Suprapubic skin (tissue), 4 donors: ENCODE results near the gene DSP. TPM values are rescaled to one million over a fixed set of nuclear protein-coding genes. Genes with fewer than 3 reads are reported as not detected.

Experiments used
- DNase-seq, 2 donors: peaks; one replicate each; pipeline ENCODE4 v3.0.0-alpha.2; 2019; ENCODE audit warnings: low spot score in 2 of 2
- H3K27ac ChIP-seq: fragments of 200-600 bp; sonication (generic); one replicate; pipeline ENCODE4 v1.5.1; 2019
- H3K27me3 ChIP-seq: fragments of 200-600 bp; sonication (generic); one replicate; pipeline ENCODE4 v1.5.1; 2019
- H3K36me3 ChIP-seq: fragments of 200-600 bp; sonication (generic); one replicate; pipeline ENCODE4 v1.5.1; 2019
- H3K4me1 ChIP-seq: fragments of 200-600 bp; sonication (generic); one replicate; pipeline ENCODE4 v1.5.1; 2019
- H3K4me3 ChIP-seq: fragments of 200-600 bp; sonication (generic); one replicate; pipeline ENCODE4 v1.5.1; 2019; ENCODE audit warnings: mild to moderate bottlenecking
- H3K9me3 ChIP-seq: fragments of 200-600 bp; sonication (generic); one replicate; pipeline ENCODE4 v1.5.1; 2019
- CTCF ChIP-seq, 2 donors: fragments of 200-600 bp in 1 of 2; fragments of 450-650 bp in 1 of 2; sonication (generic) in 1 of 2; IDR thresholded peaks; one replicate each; pipeline ENCODE4 v1.5.1; 2016 to 2019; ENCODE audit warnings: antibody characterized with exemption in 2 of 2, mild to moderate bottlenecking in 1 of 2, moderate library complexity in 1 of 2
- EP300 ChIP-seq: sonication (generic); formaldehyde crosslinking; IDR thresholded peaks from one replicate; pipeline ENCODE4 v1.6.1; 2017; ENCODE audit warnings: antibody characterized with exemption
- POLR2A ChIP-seq, 2 donors: fragments of 450-650 bp; IDR thresholded peaks; one replicate each; pipeline ENCODE4 v1.6.1; 2017; ENCODE audit warnings: antibody characterized with exemption in 2 of 2, mild to moderate bottlenecking in 2 of 2, moderate library complexity in 2 of 2
- POLR2AphosphoS5 ChIP-seq, 3 donors: sonication (generic); formaldehyde crosslinking; IDR thresholded peaks; one replicate each; pipeline ENCODE4 v1.6.1; 2017; ENCODE audit warnings: antibody characterized with exemption in 3 of 3
- WGBS: methylation state at CpG from one replicate; pipeline ENCODE4 v1.1.5; 2018; 5-methylcytosine and 5-hydroxymethylcytosine counted together
- total RNA-seq, 4 donors: library from RNA; depleted of rRNA; stranded (reverse); fragments of >200 nt; gene quantifications; one replicate each; pipeline ENCODE4 v1.1.0, GENCODE V29; 2016

Gene DSP
- total RNA-seq, 4 donors from 2014 or later = 1,704 to 2,508 (median 2,195) TPM

- Histone ChIP-seq H3K4me3 (no peak overlapping the region), H3K36me3 (no peaks in the 10 kb centered on the region), H3K4me1 (no peaks in the 10 kb centered on the region), H3K9me3 (no peaks in the 10 kb centered on the region), H3K27me3 (no peaks in the 10 kb centered on the region), H3K27ac (no peak overlapping the region)
- WGBS = 88% methylated on average over 1 of the region's 1 CpG
- no peak for TF ChIP-seq POLR2AphosphoS5 (IDR thresholded peaks at IDR 0.05)
- no peak for TF ChIP-seq CTCF (IDR thresholded peaks at IDR 0.05)
- TF ChIP-seq POLR2A (IDR thresholded peaks at IDR 0.05) = no peak
- no peak for TF ChIP-seq EP300
- DNase-seq = no peak
Measured at GRCh38 chr6:7636151-7636550, 94.7 kb downstream of the DSP start.

Other genes with a start within 250 kb of the DSP start
- 10 to 100 TPM; 28.9 to 74.6 (median 39.2) TPM for gene SSR1, start 228.5 kb upstream of the DSP start, total RNA-seq
- gene CAGE1, start 151.9 kb upstream of the DSP start, total RNA-seq = not detected
- 10 to 100 TPM; 18.6 to 24.6 (median 22.7) TPM for gene RIOK1, start 151.9 kb upstream of the DSP start, total RNA-seq
- gene SNRNP48, start 48.5 kb downstream of the DSP start, total RNA-seq = 10 to 100 TPM in 2 of 4 donors, 1 to 10 TPM in 2; 7.9 to 12.4 (median 9.7) TPM
- 1 to 10 TPM; 1.8 to 7.4 (median 3.8) TPM for gene BMP6, start 184.4 kb downstream of the DSP start, total RNA-seq